Endothelial cell (in vitro differentiated cells): ENCODE measurements around the gene IL12B. TPM values are rescaled to one million over a fixed set of nuclear protein-coding genes. Genes with fewer than 3 reads are reported as not detected.

Source experiments
- DNase-seq: peaks from one replicate; pipeline ENCODE4 v3.0.0; 2021; ENCODE audit warnings: low spot score
- H3K27ac Mint-ChIP-seq: one replicate; pipeline ENCODE4 v1.8.0; 2021; ENCODE audit warnings: mixed read lengths, inconsistent platforms; ENCODE audit not compliant: unreplicated experiment
- H3K27me3 Mint-ChIP-seq: one replicate; pipeline ENCODE4 v1.8.0; 2021; ENCODE audit warnings: mild to moderate bottlenecking, moderate library complexity, mixed read lengths, inconsistent platforms; ENCODE audit not compliant: unreplicated experiment
- H3K36me3 Mint-ChIP-seq: one replicate; pipeline ENCODE4 v1.8.0; 2021; ENCODE audit warnings: mild to moderate bottlenecking, low read depth, mixed read lengths, inconsistent platforms; ENCODE audit not compliant: unreplicated experiment
- H3K4me1 Mint-ChIP-seq: one replicate; pipeline ENCODE4 v1.8.0; 2021; ENCODE audit warnings: mild to moderate bottlenecking, mixed read lengths, inconsistent platforms; ENCODE audit not compliant: unreplicated experiment
- H3K4me3 Mint-ChIP-seq: one replicate; pipeline ENCODE4 v1.8.0; 2021; ENCODE audit warnings: mild to moderate bottlenecking, mixed read lengths, inconsistent platforms; ENCODE audit not compliant: unreplicated experiment
- H3K9me3 Mint-ChIP-seq: one replicate; pipeline ENCODE4 v1.8.0; 2021; ENCODE audit warnings: mixed read lengths, inconsistent platforms; ENCODE audit not compliant: unreplicated experiment
- CTCF ChIP-seq: fragments of 200-600 bp; sonication (generic); IDR thresholded peaks from one replicate; pipeline ENCODE4 v1.5.0; 2021; ENCODE audit warnings: antibody characterized with exemption; ENCODE audit not compliant: unreplicated experiment
- total RNA-seq: library from RNA; stranded (reverse); fragmentation: NEBNext Ultra II Directional; extraction: Animal tissue kit (Norgen Biotek cat#: 25700); gene quantifications from one replicate; pipeline ENCODE4 v1.2.1, GENCODE V29; 2021; ENCODE audit not compliant: unreplicated experiment

The IL12B gene
- total RNA-seq, 1 donor from 2014 or later, result not detected

DNA sequence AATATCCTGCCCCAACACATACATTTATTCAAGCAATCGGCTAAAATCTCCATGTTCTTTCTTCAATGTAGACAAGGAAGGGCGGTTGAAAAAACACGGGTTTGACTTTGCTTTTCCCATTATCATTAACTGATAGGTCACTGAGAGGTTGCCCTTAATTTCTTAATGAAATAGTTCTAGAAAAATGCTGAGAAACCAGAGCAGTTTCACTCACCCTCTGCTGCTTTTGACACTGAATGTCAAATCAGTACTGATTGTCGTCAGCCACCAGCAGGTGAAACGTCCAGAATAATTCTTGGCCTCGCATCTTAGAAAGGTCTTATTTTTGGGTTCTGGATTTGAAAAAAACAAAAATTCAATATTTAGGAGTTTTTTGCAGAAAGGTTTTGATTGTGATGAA lies 8.1 kb downstream of the IL12B start:
- no peaks in the 10 kb centered on the region for H3K9me3 Mint-ChIP-seq
- no peaks in the 10 kb centered on the region for H3K4me1 Mint-ChIP-seq
- no peak for TF ChIP-seq CTCF
- no peak overlapping the region for H3K4me3 Mint-ChIP-seq
- no peaks in the 10 kb centered on the region for H3K27me3 Mint-ChIP-seq
- no peaks in the 10 kb centered on the region for H3K36me3 Mint-ChIP-seq
- H3K27ac Mint-ChIP-seq, result no peak overlapping the region
- no peak for DNase-seq

GRCh38 chr5:159319832-159320231 lies 10.5 kb downstream of the IL12B start:
- H3K27ac Mint-ChIP-seq, result no peak overlapping the region
- no peaks in the 10 kb centered on the region for H3K36me3 Mint-ChIP-seq
- no peaks in the 10 kb centered on the region for H3K4me1 Mint-ChIP-seq
- H3K27me3 Mint-ChIP-seq, result no peaks in the 10 kb centered on the region
- H3K4me3 Mint-ChIP-seq, result no peak overlapping the region
- no peak for DNase-seq
- H3K9me3 Mint-ChIP-seq, result no peaks in the 10 kb centered on the region
- no peak for TF ChIP-seq CTCF

GRCh38 chr5:159319363-159319762 lies 10.9 kb downstream of the IL12B start:
- no peaks in the 10 kb centered on the region for H3K27me3 Mint-ChIP-seq
- no peak for TF ChIP-seq CTCF
- H3K27ac Mint-ChIP-seq, result no peak overlapping the region
- no peaks in the 10 kb centered on the region for H3K4me1 Mint-ChIP-seq
- no peak overlapping the region for H3K4me3 Mint-ChIP-seq
- H3K9me3 Mint-ChIP-seq, result no peaks in the 10 kb centered on the region
- DNase-seq, result no peak
- no peaks in the 10 kb centered on the region for H3K36me3 Mint-ChIP-seq

DNA sequence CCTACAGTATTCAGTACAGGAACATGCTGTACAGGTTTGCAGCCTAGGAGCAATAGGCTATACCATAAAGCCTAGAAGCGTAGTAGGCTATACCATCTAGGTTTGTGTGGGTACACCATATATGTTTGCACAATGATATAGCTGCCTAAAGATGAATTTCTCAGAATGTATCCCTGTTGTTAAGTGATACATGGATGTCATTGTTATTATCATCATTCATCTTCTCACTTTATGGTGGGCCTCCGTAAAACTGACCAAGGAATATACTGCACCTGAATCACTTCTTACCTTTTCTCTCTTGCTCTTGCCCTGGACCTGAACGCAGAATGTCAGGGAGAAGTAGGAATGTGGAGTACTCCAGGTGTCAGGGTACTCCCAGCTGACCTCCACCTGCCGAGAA lies 11.8 kb downstream of the IL12B start:
- no peak overlapping the region for H3K27ac Mint-ChIP-seq
- H3K27me3 Mint-ChIP-seq, result no peaks in the 10 kb centered on the region
- no peaks in the 10 kb centered on the region for H3K36me3 Mint-ChIP-seq
- TF ChIP-seq CTCF, result no peak
- no peak for DNase-seq
- no peak overlapping the region for H3K4me3 Mint-ChIP-seq
- H3K9me3 Mint-ChIP-seq, result no peaks in the 10 kb centered on the region
- no peaks in the 10 kb centered on the region for H3K4me1 Mint-ChIP-seq

DNA sequence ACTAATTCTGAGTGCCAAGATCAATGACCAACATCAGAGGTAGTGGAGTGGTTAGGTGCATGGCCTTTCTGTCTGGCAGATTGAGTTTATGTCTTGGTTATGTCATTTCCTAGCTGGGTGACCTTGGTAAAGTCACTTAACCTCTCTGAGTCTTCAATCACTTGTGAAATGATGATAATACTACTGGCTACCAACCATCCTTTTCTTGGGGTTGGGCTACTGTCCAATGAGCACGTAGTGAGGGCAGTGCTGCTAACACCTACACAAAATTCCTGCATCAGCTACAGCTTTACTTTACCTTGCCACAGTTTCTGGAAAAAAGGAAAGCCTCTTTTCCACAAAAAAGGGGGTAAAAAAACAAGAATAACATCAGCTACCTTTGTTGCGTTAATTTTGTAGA lies 12.4 kb downstream of the IL12B start:
- H3K27me3 Mint-ChIP-seq, result no peaks in the 10 kb centered on the region
- DNase-seq, result no peak
- H3K4me3 Mint-ChIP-seq, result no peak overlapping the region
- no peak for TF ChIP-seq CTCF
- no peaks in the 10 kb centered on the region for H3K36me3 Mint-ChIP-seq
- no peaks in the 10 kb centered on the region for H3K9me3 Mint-ChIP-seq
- no peak overlapping the region for H3K27ac Mint-ChIP-seq
- no peaks in the 10 kb centered on the region for H3K4me1 Mint-ChIP-seq
